ENCODE results near the gene FUCA2.

GRCh38 chr6:143536866-143537691 lies 25.6 kb upstream of the FUCA2 start:
- TF ChIP-seq POLR2AphosphoS5 (IDR thresholded peaks at IDR 0.05; ENCODE audit: insufficient read depth in 1 of 2, low read depth in 1 of 2) (no peak), POLR2A (IDR thresholded peaks at IDR 0.05) (no peak)

All from vagina (tissue), 2 donors.